Mucosa of stomach (tissue), 1 donor: ENCODE data around the gene ACSL5.
"Not testable (repeated sequence)": the region's sequence is repeated elsewhere in the genome, so short reads cannot be mapped to it uniquely, and the experiment has no call there.

Source experiments
- H3K27me3 ChIP-seq: one replicate; pipeline ENCODE4 v1.7.0; 2013; ENCODE audit warnings: mild to moderate bottlenecking, low read length; ENCODE audit not compliant: control insufficient read depth, insufficient read depth
- H3K36me3 ChIP-seq: one replicate; pipeline ENCODE4 v1.7.0; 2013; ENCODE audit warnings: low read length; ENCODE audit not compliant: control insufficient read depth, insufficient read depth
- H3K4me1 ChIP-seq: one replicate; pipeline ENCODE4 v1.7.0; 2013; ENCODE audit warnings: mild to moderate bottlenecking, low read length; ENCODE audit not compliant: control insufficient read depth, insufficient read depth
- H3K4me3 ChIP-seq: one replicate; pipeline ENCODE4 v1.7.0; 2013; ENCODE audit warnings: low read length
- H3K9ac ChIP-seq: one replicate; pipeline ENCODE4 v1.7.0; 2013; ENCODE audit warnings: mild to moderate bottlenecking, low read length, moderate library complexity
- H3K9me3 ChIP-seq: one replicate; pipeline ENCODE4 v1.7.0; 2013; ENCODE audit warnings: mild to moderate bottlenecking, low read length, moderate library complexity; ENCODE audit not compliant: control insufficient read depth
- donor health status: Pancreatic carcinoma.

ACSL5 gene

DNA sequence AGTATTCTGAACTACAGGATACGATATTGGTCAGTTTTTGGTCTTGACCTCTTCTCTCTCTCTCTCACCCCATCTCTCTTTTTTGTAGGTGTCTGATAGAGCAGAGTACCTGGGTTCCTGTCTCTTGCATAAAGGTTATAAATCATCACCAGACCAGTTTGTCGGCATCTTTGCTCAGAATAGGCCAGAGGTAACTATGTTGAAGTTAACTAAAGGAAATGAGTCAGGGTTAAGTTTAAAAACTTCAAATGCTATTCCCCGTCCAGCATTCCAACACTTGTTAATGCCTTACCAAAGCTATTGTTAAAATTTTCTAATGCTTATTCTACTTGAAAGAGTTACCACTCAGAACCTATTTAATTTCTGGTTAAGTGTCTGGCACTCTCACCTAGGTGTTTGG is 30.7 kb downstream of the ACSL5 start:
- Histone ChIP-seq H3K9ac (no peak overlapping the region), H3K4me1 (peaks cover 22% of the 10 kb centered on the region), H3K9me3 (no peaks in the 10 kb centered on the region), H3K4me3 (no peak overlapping the region), H3K36me3 (peaks cover 6% of the 10 kb centered on the region), H3K27me3 (no peaks in the 10 kb centered on the region)

DNA sequence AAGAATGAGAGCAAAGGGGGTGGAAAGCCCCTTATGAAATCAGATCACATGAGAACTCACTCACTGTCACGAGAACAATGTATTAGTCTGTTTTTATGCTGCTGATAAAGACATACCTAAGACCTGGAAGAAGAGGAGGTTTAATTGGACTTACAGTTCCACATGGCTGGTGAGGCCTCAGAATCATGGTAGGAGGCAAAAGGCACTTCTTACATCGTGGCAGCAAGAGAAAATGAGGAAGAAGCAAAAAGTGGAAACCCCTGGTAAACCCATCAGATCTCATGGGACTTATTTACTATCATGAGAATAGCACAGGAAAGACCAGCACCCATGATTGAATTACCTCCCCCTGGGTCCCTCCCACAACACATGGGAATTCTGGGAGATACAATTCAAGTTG is 32.9 kb downstream of the ACSL5 start:
- H3K36me3 ChIP-seq, H3K9ac ChIP-seq, H3K4me3 ChIP-seq, H3K9me3 ChIP-seq, H3K27me3 ChIP-seq: not testable (repeated sequence)
- peaks cover 16% of the 10 kb centered on the region for H3K4me1 ChIP-seq

DNA sequence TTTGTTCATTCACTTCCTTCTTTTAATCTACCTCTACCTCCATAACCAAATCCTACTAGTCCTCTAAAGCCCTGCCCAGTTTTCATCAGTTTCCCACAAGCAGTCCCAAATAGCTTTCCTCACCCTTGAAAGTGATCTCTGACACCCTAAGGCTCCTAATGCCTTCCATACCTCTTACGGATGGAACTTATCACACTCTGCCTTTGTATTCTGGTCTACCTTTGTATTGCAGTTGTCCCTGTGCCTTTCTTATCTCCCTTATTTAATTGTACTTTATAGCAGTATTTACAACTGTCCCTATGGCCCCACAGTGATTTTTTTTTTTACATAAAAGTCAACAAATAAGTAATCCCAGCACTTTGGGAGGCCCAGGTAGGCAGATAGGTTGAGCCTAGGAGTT is 33.8 kb downstream of the ACSL5 start:
- no peak overlapping the region for H3K9ac ChIP-seq
- H3K27me3 ChIP-seq: no peaks in the 10 kb centered on the region
- peaks cover 6% of the 10 kb centered on the region for H3K36me3 ChIP-seq
- no peaks in the 10 kb centered on the region for H3K9me3 ChIP-seq
- H3K4me3 ChIP-seq: no peak overlapping the region
- H3K4me1 ChIP-seq: peaks cover 8% of the 10 kb centered on the region

DNA sequence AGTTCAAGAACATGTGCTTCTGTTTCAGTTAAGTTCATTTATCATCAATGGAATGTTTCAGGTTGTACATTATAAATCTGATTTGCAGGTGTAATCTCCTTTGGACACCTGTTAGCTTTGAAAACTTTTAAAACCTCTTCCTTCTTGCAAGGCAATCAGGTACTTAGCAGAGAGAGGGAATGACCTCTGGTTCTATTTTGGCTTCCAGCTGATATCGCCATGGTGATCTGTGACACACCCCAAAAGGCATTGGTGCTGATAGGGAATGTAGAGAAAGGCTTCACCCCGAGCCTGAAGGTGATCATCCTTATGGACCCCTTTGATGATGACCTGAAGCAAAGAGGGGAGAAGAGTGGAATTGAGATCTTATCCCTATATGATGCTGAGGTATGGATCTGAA is 35.4 kb downstream of the ACSL5 start:
- Histone ChIP-seq H3K9me3 (no peaks in the 10 kb centered on the region), H3K36me3 (peaks cover 6% of the 10 kb centered on the region), H3K4me3 (no peak overlapping the region), H3K27me3 (no peaks in the 10 kb centered on the region), H3K4me1 (no peaks in the 10 kb centered on the region), H3K9ac (no peak overlapping the region)

DNA sequence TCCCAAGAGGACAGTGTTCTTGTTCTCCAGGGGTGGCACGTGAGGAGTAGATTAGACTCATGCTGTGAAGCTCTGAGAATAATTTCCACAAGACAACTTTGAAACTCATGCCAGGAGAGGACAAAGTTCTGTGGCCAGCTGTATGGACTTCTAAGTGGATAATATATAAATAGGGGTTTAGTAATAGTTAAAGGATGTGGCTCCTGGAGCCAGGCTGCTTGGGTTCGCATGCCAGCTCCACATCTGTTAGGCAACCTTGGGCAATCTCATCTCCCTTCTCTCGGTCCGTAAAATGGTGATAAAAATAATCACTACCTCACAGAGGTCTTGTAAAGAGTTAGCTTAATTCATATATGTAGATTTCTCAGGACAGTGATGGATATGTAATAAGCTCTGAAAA is 35.8 kb downstream of the ACSL5 start:
- Histone ChIP-seq H3K9ac (no peak overlapping the region), H3K4me1 (no peaks in the 10 kb centered on the region), H3K4me3 (no peak overlapping the region), H3K9me3 (no peaks in the 10 kb centered on the region), H3K36me3 (peaks cover 6% of the 10 kb centered on the region), H3K27me3 (no peaks in the 10 kb centered on the region)

DNA sequence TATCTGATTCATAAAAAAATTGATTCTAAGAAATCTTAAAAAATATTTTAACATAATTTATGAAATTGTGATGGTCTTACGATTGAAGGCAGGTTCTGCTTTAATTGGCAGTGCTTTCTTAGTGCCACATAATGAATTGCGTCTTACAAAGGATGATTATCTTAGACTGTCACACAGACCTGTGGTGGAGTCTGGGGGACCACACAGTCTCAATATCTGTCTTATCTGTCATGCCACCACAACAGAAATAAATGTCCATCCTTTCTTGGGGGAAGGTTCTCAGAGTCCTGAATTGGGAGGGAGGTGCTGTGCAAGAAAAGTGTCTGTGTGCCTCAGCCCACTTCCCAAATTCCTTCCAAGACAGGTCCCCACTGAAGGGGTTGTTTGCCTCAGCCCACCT is 38.8 kb downstream of the ACSL5 start:
- Histone ChIP-seq H3K9ac (no peak overlapping the region), H3K4me1 (no peaks in the 10 kb centered on the region), H3K27me3 (no peaks in the 10 kb centered on the region), H3K9me3 (no peaks in the 10 kb centered on the region), H3K4me3 (no peak overlapping the region), H3K36me3 (peaks cover 8% of the 10 kb centered on the region)

DNA sequence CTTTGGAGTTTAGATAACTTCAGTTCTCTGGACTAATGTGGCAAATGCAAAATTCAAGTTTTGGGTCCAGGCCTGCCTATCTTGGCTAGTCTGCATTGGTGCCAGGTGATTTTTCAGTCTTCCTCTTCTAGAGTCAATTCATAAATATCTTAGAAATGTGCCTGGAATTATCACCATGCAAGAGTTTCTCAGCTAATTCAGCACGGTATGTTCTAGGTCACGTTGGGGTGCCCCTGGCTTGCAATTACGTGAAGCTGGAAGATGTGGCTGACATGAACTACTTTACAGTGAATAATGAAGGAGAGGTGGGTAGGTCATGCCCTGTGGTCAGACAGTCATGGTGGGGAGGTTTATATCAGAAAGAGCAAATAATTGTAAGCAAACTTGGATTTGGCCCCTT is 47.8 kb downstream of the ACSL5 start:
- Histone ChIP-seq H3K9me3 (no peaks in the 10 kb centered on the region), H3K4me3 (no peak overlapping the region), H3K4me1 (no peaks in the 10 kb centered on the region), H3K27me3 (no peaks in the 10 kb centered on the region), H3K9ac (no peak overlapping the region), H3K36me3 (peaks cover 6% of the 10 kb centered on the region)

DNA sequence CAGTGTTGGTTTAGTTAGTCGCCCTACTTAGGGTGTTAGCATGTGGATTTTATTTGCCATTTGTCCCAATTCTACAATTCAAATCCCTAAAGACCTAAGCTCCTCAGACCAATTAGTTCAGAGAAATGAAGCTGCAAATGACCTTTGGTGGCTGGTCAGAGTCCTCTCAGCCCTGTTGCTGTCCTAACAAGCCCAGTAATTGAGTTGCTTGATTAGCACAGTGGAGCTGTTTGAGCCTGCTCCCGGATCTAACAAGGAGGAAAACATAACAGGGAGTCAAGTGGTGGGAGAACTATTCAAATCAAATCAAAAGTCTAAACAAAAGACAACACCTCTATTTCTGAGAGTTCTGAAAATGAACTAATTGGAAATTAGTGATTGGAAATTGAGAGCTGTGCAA is 50.7 kb downstream of the ACSL5 start:
- Histone ChIP-seq H3K4me1 (no peaks in the 10 kb centered on the region), H3K36me3 (no peaks in the 10 kb centered on the region)

DNA sequence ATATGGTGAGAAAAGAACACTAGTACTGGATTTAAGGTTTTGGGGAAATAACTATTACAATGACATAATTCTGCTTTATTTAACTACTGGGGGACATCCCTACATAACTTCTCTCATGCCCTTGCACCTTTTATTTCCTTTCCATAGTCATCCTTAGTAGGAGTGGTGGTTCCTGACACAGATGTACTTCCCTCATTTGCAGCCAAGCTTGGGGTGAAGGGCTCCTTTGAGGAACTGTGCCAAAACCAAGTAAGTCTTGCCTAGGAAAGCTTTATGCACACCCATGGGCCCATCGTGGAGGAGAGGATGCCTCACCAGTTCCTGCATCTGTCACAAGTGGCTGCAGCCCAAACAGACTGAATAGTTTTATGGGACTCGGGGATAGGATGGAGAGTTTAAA is 52.2 kb downstream of the ACSL5 start:
- Histone ChIP-seq H3K27me3 (no peaks in the 10 kb centered on the region), H3K9me3 (no peaks in the 10 kb centered on the region), H3K9ac (no peak overlapping the region), H3K4me1 (no peaks in the 10 kb centered on the region), H3K36me3 (no peaks in the 10 kb centered on the region), H3K4me3 (no peak overlapping the region)

More for the DNA sequence above, 50.7 kb downstream of the ACSL5 start:
- H3K9me3 ChIP-seq: no peaks in the 10 kb centered on the region
- no peak overlapping the region for H3K9ac ChIP-seq
- H3K27me3 ChIP-seq: no peaks in the 10 kb centered on the region
- no peak overlapping the region for H3K4me3 ChIP-seq

DNA sequence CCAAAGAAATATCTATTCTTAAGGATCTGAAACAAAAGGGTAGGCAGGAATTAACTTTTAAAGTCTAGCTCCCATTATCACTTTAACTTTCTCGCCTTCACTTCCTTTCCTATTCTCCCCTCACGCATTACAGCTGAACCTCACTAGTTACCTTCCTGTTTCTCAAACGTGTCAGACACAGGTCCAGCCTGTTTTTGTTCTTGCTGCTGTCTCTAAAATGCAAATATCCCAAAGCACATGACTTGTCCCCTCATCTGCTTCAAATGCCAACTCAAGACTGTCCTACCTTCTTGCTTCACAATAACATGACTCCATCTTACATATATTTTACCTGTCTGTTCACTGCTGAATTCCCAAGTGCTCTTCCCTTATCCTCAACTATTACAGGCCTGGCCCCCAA is 55.2 kb downstream of the ACSL5 start:
- no peaks in the 10 kb centered on the region for H3K4me1 ChIP-seq
- no peaks in the 10 kb centered on the region for H3K27me3 ChIP-seq
- H3K9me3 ChIP-seq: no peaks in the 10 kb centered on the region
- H3K4me3 ChIP-seq: no peak overlapping the region
- H3K36me3 ChIP-seq: peaks cover 4% of the 10 kb centered on the region
- H3K9ac ChIP-seq: no peak overlapping the region

DNA sequence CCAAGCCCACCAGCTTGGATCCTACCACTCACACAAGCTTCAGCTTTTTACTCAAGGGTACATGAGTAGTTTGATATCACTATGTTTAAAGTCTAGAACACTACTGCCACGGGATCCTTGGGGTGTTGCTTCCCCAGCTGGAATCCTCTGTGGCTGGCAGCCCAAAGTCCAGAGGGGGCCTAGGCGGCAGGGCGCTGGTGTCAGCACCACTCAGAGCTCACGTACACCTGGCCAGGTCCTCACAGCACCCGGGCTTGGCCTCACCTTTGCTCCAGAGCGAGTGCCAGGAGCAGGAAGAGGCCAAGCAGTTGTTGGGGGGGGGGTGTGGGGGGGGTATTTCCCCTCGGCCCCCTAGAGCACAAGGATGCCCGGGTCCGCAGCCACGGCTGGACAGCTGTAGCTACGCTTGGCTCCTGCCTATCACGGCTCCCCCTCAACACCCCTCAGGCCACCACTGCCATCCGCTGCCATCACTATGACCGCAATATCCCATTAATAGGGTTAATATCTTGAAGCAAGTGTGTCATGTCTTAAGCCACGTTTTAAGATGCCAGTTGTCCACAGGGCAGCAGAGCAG is 55.8 kb downstream of the ACSL5 start:
- H3K4me3 ChIP-seq: no peak overlapping the region
- peaks cover 4% of the 10 kb centered on the region for H3K36me3 ChIP-seq
- no peak overlapping the region for H3K9ac ChIP-seq
- no peaks in the 10 kb centered on the region for H3K27me3 ChIP-seq
- no peaks in the 10 kb centered on the region for H3K9me3 ChIP-seq
- no peaks in the 10 kb centered on the region for H3K4me1 ChIP-seq

DNA sequence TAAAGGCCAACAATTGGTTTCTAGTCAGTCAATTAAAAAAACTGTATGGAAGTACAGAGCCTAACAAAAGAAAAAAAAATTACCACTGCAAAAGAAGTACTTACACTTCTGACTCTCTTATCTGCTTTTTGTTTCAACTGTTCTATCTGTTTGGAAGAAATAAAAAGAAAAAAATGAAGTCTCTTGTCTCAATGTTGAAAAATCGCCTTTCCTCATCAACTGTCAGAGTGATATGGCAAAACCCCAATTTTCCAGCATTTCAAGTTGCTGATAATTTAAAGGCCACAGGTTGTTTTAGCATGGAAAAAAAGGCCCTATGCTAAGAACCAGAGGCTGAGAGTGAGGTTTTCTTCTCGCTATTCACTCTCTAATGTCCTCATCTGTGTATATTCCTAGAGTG is 59.2 kb downstream of the ACSL5 start:
- no peaks in the 10 kb centered on the region for H3K9me3 ChIP-seq
- no peak overlapping the region for H3K4me3 ChIP-seq
- H3K27me3 ChIP-seq: no peaks in the 10 kb centered on the region
- peaks cover 9% of the 10 kb centered on the region for H3K36me3 ChIP-seq
- no peaks in the 10 kb centered on the region for H3K4me1 ChIP-seq
- H3K9ac ChIP-seq: no peak overlapping the region

DNA sequence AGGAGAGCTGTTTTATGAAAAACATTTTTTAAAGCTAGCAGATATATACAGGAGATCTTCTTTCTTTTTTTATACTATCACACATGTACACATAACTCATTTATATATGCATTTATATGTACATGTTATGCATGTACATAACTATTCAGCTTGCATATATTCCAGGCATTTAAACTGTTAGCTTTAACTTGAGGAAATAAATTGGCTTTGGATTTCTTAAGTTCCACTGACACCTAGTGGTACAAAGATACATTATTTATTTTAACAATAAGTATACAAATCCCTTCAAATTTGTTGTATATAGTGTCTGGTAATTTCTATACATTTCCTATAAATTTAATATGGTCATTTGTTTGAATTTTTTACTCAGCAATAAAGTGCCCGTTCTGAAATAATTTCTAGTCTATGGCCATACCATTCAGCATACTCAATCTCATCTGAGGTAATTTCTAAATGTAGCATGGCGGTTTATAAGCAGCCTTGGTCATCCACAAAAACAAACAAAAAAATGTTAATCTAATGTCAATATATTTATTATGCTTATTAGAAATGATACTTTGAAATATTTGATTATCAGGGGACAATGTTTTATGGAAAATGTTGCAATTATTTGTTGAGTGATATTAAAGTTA is 61.2 kb downstream of the ACSL5 start:
- no peak overlapping the region for H3K4me3 ChIP-seq
- no peaks in the 10 kb centered on the region for H3K4me1 ChIP-seq
- H3K9ac ChIP-seq: no peak overlapping the region
- peaks cover 9% of the 10 kb centered on the region for H3K36me3 ChIP-seq
- H3K9me3 ChIP-seq: no peaks in the 10 kb centered on the region
- H3K27me3 ChIP-seq: no peaks in the 10 kb centered on the region
